Measurements from ENCODE around the gene ABCB4. TPM values are rescaled to one million over a fixed set of nuclear protein-coding genes. Genes with fewer than 3 reads are reported as not detected.

The ABCB4 gene
- total RNA-seq, 1 donor from 2014 or later: 3.7 TPM

DNA sequence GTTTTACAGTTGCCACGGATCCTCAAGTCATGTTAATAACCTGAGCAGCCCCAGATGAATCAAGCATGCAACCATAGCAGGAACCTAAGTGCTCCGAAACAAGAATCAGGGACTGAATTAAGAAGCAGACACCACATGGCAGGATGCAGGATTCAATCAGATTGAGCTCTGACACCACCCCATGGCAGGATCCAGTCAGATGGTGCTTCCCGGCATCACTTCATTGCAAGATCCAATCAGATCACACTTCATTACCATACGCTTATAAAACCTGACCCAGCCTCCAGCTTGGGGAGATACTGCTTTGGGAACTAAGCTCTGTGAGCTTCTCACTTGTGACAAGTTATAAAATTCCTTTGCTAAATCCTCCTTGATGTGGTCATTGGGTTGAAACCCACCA lies 55.3 kb downstream of the ABCB4 start:
- DNase-seq: no peak

DNA sequence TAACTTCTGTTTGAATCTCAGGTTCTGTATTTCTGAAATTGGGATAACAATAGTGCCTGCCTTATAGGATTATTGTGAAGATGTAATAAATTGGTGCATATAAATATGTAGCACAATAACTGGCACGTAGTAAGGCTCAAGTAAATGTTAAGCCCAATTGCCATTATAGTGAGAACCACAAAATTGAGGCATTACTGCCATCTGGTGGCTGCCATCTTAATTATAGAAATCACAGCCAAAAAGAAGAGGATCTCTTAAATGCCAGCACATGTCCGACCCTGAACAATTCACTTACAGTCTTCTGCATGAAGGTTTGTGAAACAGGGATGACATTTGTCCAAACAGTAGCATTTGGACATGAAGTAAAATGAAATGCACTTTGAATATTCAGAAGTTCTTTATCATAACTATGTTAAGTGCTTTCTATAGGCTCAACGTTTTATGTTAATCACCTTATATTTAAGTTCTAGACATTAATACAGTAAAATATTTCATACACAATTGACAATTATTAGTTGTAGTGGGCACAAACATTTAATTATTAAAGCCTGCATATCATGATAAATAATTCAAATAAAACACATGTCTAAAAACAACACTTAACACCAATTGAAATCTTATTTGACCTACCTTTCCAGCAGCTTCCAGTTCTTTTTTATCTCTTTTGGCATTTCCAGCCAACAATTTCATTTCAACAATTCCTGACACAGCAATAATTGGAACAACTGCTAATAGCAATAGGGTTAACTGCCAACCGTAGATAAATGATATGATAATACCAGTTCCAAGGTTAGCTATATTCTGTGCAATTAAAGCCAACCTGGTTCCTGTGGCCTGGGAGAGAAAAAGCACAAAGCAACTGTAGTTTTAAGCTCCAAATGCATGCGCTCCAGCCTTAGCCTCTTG lies 58.5 kb downstream of the ABCB4 start:
- DNase-seq: peak; percentile 85

DNA sequence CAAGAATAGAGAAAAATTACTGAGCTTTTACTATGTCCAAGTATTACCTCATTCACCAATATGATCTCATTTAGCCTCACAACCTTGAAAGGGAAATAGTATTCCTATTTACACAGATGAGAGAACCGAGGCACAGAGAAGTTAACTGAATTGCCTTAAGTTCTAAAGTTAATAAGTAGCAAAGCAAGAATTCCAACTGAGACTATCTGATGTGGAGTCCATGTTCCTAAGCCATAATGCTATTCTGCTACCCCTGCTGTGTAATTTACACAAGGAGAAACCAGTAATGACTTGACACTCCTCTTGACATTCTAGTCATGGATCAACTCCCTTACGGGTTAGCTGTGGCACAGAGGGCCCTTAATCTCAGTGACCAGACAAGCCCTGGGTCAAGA lies 60.7 kb downstream of the ABCB4 start:
- no peak for DNase-seq

DNA sequence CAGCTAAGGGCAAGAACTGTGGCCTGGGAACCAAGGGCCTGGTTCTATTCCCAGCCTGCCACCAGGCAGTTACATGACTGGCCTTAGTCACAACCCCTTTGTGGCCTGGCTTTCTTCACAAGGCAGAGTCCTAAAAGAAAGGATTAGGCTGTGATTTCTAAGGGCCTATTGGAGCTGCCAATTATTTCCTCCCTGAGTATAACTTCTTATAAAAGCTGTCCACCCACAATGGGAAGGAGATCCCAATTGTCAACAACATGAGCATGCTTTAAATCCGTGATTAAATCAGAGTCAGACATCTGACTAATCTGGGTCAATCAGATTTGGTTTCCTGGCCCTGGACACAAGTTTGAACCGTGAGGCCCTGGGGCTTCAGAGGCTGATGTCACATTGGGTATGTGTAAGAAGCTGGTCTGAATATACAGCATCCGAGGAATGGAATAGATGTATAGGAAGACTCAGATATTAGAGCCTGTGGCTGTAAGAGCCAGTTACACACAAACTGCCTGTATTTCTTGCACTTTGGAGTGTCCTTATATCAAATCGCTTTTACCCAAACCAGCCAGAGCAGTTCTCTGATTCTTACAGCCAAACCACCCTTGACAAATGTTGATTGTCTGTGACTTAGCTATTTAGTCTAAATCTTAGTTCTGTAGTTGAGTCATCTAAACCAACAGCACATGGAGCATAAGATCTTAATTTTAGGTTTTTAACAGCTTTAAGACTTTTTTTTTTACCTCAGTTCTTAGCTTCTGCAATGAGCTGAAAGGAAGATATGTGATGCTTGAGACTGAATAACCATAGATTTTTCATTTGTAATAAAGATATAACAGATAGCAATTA lies 61.3 kb downstream of the ABCB4 start:
- DNase-seq: peak; percentile 10

DNA sequence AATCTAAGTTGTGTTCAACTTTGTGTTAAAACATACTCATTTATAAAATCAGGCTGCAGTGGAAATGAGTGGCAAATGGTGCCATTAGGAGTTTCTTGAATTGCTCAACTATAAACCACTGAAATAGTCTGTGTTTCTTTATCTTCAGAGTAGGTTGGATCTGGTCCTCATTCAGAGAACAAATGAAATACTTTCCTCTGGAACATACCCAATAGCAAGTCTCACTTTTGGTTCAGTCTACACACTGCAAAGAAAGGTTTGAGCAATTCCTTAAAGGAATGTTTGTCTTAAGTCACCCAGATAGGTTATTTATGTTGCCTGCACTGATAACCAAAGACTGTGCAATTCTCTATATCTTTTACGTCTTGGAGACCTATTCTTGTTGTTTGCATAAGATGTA lies 62.5 kb downstream of the ABCB4 start:
- DNase-seq: no peak

DNA sequence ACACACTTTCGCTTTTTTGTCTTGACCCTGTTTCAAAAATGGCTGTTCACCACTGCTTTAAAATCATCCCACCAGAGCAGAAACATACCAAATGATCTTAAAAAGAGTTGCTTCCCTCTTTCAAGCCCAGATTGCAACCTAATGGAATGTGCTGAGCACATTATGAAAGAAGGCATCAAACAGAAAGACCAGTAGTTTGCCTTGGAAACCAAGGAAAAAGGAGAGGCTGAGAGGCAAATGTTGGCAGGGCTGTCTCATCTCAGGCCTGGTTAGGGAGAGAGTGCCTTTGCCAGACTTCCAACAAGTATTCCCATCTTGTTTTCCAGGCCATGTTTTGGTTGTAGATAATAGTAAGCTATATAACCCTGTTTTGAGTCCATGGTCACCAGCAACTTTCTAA lies 64.3 kb downstream of the ABCB4 start:
- DNase-seq: no peak

DNA sequence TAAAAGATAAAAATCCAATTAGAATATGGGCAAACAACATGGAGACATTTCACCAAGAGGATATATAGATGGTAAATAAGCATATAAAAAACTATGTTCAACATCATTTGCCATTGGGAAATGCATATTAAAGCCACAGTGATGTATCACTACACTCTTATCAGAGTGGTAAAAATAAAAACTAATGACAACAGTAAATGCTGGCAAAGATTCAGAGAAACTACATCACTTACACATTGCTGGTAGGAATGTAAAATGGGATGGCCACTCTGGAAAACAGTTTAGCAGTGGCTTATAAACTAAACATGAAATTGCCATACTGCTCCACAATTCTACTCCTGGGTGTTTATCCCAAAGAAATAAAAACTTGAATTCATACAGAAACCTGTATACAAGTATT lies 70.8 kb downstream of the ABCB4 start:
- no peak for DNase-seq

DNA sequence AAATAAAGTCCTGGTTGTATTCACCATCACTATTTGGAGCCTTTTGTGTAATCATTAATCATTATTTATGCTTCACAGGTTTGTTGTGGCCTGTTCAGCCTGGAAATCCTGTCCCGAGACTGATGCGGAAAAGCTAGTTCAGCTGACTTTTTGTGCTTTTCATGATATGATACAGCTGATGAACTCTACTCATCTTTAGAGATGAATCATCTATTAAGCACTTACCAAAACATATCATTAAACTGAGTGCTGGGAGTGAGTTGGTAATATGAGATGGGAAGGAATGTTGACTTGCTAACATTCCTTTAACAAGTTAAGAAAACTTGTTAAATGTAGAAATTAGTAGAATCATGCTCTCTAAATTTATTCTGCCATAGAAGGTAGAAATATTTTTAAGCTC lies 77.0 kb downstream of the ABCB4 start:
- no peak for DNase-seq

DNA sequence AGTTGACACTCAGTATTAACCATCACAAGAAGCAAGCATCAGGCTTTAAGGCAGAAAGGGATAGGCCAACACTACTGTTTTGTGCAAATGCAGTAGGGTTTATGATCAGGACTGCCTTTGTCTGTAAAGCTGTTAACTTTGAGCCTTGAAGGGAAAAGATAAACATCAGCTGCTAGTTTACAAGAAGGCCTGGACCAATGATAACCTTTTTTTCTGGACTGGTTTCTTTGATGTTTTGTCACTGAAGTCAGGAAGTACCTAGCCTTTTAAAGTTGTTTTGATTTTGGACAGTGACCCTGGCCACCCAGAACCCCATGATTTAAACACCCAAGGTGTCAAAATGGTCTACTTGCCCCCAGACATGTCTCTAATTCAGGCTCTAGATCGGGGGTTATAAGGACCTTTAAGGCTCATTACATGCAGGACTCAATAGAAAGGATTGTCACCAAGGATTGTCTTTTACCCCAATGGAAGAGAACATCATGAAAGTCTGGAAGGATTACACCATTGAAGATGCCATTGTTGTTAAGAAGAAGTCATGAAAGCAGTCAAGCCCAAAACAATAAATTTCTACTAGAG lies 79.9 kb downstream of the ABCB4 start:
- DNase-seq: no peak

DNA sequence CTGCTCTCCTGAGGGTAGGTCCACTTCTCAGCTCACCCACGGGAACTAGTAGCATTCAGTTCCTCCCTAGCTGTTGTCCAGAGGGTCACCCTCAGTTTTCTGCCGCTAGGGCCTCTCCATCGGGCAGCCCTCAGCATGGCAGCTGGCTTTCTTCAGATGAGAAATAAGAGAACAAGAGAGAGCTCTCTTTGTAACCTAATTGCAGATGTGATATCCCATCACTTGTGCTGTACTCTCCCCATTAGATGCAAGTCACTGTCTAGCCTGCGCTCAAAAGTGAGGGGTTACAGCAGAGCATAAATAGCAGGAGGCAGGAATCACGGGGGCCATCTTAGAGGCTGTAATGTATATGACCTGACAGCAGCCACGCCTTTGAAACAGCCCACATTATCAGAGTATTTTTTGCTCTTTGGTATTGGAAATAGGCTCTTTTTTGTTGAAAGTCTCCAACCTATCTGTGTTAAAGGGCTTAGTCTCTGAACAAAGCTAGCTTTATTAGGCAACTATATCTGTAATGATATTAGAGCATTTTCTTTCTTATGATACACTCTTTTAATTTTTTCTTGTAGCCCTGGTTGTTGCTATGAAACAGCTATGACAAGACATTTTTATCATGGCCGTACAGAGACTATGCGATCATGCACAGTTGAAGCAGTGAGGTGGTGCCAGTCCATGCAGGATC lies 84.3 kb downstream of the ABCB4 start:
- DNase-seq: no peak

DNA sequence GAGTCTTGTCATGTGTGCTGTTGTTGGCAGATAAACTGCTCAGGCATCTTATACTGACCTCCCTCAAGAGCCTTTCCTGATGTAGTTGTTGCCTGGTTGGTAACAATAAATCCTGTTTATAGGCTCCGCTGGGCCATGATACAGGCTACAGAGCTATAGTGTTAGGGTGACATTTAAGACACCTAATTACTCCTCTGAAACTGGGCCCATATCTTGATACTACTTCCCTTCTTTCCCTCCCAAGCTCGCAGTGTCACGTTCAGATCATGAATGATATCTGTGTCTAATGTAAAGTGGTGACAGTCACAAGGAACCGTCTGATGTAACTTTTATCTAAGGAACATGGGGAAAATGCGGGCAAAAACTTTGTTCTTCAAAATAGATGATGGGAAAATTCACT lies 94.6 kb downstream of the ABCB4 start:
- DNase-seq: no peak

DNA sequence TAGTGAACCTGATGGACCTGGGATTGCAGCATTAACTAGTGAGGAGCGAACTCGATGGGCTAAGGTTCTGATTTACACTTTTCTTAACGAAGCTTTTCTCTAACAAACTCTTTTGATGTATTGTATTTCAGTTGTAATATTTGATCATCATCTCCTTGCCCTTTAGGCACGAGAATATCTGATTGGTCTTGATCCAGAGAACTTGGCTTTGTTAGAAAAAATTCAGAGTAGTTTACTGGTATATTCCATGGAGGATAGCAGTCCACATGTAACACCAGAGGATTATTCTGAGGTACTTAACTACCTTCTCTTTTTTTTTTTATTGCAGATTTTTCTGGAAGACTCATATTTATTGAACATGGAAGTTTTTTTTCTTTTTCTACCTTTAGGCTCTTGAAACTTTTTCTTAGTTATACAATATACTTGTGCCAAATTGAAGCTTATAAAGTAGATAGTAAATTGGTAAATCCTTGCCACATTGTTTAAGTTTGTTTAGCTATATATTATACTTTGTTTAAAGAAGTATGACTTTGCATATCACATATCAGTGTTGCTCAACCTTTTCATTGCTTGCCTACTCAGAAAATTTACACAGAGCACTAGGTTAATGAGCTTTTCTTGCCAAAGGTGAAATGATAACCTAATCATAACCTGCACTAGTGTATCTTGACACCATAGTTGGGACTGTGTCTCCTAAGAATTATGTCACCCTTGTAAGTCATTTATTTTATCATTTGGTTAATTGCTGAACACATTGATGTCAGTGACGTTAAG lies 99.6 kb downstream of the ABCB4 start:
- DNase-seq: no peak

DNA sequence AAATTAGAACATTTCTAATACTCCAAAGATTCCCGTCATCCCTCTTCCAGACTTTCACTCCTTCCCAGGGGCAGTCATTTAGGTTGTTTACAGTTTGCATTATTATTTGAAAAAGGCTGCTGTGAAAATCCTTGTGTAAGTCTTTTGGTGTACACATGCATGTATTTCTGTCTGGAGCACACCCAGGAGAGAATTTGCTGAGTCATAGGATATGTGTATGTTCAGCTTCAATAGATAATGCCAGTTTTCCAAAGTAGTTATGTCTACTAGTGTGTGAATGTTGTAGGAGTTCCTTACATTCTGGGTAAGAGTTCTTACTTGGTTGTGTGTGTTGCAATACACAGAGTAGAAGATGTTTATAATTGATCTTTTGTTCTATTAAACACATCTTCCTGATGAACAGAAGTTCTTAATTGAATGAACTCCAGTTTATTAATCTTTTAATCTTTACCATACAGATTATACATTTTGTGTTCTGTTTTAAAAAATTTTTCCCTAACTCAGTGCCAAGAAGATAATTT lies 104.8 kb downstream of the ABCB4 start:
- DNase-seq: no peak

DNA sequence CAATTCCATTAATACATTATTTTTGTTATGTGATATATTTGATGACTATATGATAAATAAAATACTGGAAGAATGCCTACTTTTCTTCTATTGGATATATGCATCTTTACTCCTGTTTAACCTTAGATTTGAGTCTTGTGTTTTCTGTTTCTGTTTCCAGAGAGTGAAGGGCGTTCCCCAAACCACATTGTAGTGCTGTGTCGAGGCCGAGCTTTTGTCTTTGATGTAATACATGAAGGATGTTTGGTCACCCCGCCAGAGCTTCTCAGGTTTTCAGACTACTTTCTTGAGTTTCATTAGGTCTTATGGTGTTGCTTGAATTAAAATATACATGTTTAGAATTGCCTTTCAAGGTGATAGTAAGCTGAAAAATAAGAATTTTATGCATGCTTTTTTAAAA lies 106.3 kb downstream of the ABCB4 start:
- DNase-seq: no peak

DNA sequence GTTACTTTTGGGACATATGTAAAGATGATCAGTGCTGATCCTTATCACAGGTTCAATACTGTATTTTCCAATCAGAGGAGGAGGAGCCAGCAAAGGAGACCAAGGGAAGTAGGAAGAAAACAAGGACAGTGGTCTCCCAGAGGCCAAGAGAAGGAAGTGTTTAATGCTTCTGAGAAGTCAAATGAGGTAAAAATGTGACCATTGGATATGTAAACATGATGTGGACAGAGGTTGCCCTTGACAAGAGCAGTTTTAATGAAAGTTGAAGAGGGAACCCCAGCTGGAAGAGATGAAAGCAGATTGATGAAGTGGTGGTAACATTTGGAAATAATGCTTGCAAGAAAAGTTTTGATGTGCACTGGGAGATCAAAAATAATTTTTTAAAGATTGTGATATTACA lies 111.2 kb downstream of the ABCB4 start:
- DNase-seq: no peak

DNA sequence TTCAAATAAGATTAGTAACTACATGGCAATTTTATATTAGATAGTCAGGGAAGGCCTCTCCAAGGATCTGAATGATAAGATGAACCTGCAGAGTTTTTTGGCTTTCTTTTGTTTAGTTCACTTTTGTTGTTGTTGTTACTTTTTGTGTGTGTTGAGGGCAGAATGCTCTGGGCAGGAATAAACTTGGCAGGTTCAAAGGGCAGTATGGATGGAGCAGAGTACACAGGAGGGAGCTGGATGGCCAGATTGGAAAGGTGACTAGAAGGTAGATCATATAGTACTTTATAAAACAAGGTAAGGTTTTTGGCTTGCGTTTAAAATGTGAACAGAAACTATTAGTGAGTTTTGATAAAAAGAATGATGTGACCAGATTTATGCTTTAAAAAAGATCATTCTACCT lies 112.1 kb downstream of the ABCB4 start:
- no peak for DNase-seq

DNA sequence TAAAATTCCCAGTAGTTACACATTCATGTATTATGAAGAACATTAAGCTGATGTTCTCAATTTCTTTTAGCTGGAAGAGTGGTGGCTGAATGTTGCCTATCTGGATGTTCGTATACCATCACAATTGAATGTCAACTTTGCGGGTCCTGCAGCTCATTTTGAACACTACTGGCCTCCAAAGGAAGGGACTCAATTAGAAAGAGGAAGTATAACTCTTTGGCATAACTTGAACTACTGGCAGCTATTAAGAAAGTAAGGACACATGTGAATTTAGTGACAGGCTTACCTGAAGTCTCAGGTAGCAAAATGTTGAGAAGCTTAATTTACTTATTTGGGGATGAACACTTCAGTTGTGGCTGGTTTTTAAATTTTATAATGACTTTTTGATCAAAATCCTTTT lies 114.2 kb downstream of the ABCB4 start:
- no peak for DNase-seq

DNA sequence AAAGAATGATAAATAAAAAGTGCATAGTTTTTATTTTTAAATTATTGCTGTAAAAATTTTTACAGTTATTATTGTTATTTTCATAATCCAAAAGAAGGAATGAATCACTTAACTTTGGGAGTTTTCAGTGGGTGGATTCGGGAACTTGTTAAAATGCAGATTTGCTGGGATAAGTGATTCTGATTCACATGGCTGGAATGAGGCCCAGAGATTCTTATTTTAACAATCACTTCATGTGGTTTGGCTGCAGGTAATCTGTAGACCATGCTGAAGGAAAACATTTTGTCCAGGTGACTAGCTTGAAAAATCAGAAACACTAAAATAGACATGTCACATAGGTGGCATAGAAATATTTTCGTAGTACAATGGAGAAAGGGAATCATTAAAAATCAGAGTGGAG lies 116.1 kb downstream of the ABCB4 start:
- no peak for DNase-seq

DNA sequence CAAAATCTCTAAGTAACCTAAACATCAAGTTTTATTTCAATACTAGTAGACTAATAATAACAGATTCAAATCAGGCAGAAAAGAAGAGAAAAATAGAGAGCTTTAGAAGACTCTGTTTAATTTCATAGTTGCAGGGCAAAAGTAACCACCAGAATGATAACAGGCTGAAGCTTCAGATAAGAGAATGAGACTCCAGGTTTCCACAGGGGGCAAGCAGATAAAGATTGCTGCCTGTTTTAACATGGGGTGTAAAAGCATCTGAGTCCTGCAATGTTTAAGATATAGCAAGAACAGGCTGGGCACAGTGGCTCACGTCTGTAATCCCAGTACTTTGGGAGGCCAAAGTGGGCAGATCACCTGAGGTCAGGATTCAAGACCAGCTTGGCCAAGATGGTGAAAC lies 119.0 kb downstream of the ABCB4 start:
- no peak for DNase-seq

DNA sequence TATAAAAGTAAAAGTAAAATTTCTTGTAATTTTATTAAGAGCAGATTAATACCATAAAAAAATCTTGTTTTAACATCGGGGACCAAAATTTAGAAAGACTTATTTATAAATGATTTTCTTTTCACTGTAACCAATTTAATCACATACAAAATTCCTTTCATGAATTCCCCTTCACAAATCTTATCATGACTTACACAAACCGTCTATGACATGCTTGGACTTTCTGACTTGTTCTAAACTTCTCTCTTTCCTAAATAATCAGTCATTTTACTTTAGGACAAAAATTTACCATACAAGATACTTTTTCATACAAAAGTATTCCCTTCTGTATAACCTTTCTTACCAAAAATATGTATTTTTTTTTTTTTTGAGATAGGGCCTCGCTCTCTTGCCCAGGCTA lies 120.7 kb downstream of the ABCB4 start:
- peak; percentile 13 for DNase-seq
